ENCODE data around the gene DOCK1. TPM values are rescaled to one million over a fixed set of nuclear protein-coding genes. Genes with fewer than 3 reads are reported as not detected.
"Not testable (repeated sequence)": the region's sequence is repeated elsewhere in the genome, so short reads cannot be mapped to it uniquely, and the experiment has no call there.

DOCK1 gene
- total and polyA plus RNA-seq, 5 donors, result 7.8 to 23.1 (median 20.8) TPM

DNA sequence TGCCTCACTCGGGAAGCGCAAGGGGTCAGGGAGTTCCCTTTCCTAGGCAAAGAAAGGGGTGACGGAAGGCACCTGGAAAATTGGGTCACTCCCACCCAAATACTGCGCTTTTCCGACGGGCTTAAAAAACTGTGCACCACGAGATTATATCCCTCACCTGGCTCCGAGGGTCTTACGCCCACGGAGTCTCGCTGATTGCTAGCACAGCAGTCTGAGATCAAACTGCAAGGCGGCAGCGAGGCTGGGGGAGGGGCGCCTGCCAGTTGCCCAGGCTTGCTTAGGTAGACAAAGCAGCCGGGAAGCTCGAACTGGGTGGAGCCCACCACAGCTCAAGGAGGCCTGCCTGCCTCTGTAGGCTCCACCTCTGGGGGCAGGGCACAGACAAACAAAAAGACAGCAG, 23.2 kb upstream of the DOCK1 start:
- DNase-seq; ATAC-seq; H3K27me3 ChIP-seq (ENCODE audit: control insufficient read depth, insufficient read depth); H3K4me3 ChIP-seq (ENCODE audit: low read length); H3K27ac ChIP-seq (ENCODE audit: low read length); H3K4me1 ChIP-seq (ENCODE audit: control insufficient read depth, insufficient read depth, low read length); intact Hi-C loops (cut with DNase I); H3K9me3 ChIP-seq (ENCODE audit: control insufficient read depth, low read length): not testable (repeated sequence)
- WGBS, result 28% methylated on average over 16 of the region's 16 CpGs

- H3K4me3 ChIP-seq (ENCODE audit: low read length); H3K27ac ChIP-seq (ENCODE audit: low read length); ATAC-seq; H3K9me3 ChIP-seq (ENCODE audit: control insufficient read depth, low read length); H3K27me3 ChIP-seq (ENCODE audit: control insufficient read depth, insufficient read depth); H3K4me1 ChIP-seq (ENCODE audit: control insufficient read depth, insufficient read depth, low read length); DNase-seq; intact Hi-C loops (cut with DNase I): not testable (repeated sequence)
- 81% methylated on average over 1 of the region's 1 CpG for WGBS
Measured at GRCh38 chr10:126888436-126888835, 16.8 kb upstream of the DOCK1 start.

DNA sequence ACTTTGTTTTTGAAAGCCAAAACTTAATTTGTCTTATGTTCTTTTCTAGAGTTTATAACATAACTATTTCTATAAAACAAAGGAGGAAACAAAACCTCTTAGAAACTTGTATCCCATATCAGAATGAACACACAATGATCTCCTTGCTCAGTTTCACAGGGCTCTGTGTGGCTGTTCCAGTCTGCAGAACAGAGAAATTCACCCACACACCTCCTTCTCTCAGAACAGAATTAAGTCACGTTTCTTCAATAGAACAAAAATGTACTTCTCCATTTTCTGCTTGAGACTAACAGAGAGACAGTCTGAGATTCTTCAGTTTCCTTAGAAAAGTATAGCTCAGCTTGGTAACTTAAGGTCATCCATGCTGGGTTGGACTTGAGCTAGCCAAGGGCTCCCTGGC, 15.8 kb upstream of the DOCK1 start:
- Histone ChIP-seq H3K4me1 (ENCODE audit: control insufficient read depth, insufficient read depth, low read length) (no peaks in the 10 kb centered on the region), H3K4me3 (ENCODE audit: low read length) (no peak overlapping the region), H3K9me3 (ENCODE audit: control insufficient read depth, low read length) (no peaks in the 10 kb centered on the region), H3K27ac (ENCODE audit: low read length) (no peak overlapping the region), H3K27me3 (ENCODE audit: control insufficient read depth, insufficient read depth) (no peaks in the 10 kb centered on the region)
- no peak for ATAC-seq
- WGBS, result 43% methylated on average over 1 of the region's 1 CpG
- DNase-seq, result no peak
- intact Hi-C loops (cut with DNase I), result no loop called here

DNA sequence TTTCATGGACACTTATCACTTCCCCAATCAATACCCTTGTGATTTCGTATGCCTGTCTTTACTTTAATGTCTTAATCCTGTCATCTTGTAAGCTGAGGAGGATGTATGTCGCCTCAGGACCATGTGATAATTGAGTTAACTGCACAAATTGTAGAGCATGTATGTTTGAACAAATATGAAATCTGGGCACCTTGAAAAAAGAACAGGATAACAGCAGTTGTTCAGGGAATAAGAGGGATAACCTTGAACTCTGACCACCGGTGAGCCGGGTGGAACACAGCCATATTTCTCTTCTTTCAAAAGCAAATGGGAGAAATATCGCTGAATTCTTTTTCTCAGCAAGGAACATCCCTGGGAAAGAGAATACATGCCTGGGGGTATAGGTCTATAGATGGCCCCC, 14.4 kb upstream of the DOCK1 start:
- ATAC-seq; H3K27ac ChIP-seq (ENCODE audit: low read length); DNase-seq; H3K4me1 ChIP-seq (ENCODE audit: control insufficient read depth, insufficient read depth, low read length); H3K27me3 ChIP-seq (ENCODE audit: control insufficient read depth, insufficient read depth); intact Hi-C loops (cut with DNase I); H3K4me3 ChIP-seq (ENCODE audit: low read length); H3K9me3 ChIP-seq (ENCODE audit: control insufficient read depth, low read length): not testable (repeated sequence)
- 89% methylated on average over 5 of the region's 5 CpGs for WGBS

- H3K27ac ChIP-seq (ENCODE audit: low read length), result no peak overlapping the region
- no peaks in the 10 kb centered on the region for H3K4me1 ChIP-seq (ENCODE audit: control insufficient read depth, insufficient read depth, low read length)
- 63% methylated on average over 16 of the region's 16 CpGs for WGBS
- H3K4me3 ChIP-seq (ENCODE audit: low read length), result no peak overlapping the region
- ATAC-seq, result no peak
- H3K9me3 ChIP-seq (ENCODE audit: control insufficient read depth, low read length), result no peaks in the 10 kb centered on the region
- DNase-seq, result no peak
- intact Hi-C loops (cut with DNase I), result no loop called here
- no peaks in the 10 kb centered on the region for H3K27me3 ChIP-seq (ENCODE audit: control insufficient read depth, insufficient read depth)
Measured at GRCh38 chr10:126892226-126893175, 12.7 kb upstream of the DOCK1 start.

DNA sequence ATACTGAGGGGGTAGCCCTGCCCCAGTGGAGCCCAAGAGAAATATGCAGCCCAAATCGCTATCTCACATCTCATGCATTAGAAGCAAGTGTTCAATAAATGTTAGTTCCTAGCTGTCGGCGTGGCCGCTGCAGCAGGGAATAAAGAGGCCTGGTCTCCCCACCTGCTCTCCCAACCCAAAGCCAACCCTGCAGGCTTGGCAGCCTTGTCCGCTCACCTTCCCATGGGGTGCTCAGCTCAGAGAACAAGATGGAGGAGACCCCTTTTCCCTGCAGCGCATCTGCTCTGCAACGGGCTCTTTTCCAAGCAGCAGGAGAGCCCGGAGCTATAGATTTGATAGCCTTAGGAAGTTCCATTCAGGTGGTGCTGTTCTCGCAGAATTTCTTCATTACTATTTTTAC, 12.0 kb upstream of the DOCK1 start:
- DNase-seq, result no peak
- Histone ChIP-seq H3K4me1 (ENCODE audit: control insufficient read depth, insufficient read depth, low read length) (no peaks in the 10 kb centered on the region), H3K4me3 (ENCODE audit: low read length) (no peak overlapping the region), H3K27me3 (ENCODE audit: control insufficient read depth, insufficient read depth) (no peaks in the 10 kb centered on the region), H3K9me3 (ENCODE audit: control insufficient read depth, low read length) (no peaks in the 10 kb centered on the region), H3K27ac (ENCODE audit: low read length) (no peak overlapping the region)
- intact Hi-C loops (cut with DNase I), result no loop called here
- 87% methylated on average over 9 of the region's 9 CpGs for WGBS
- no peak for ATAC-seq

DNA sequence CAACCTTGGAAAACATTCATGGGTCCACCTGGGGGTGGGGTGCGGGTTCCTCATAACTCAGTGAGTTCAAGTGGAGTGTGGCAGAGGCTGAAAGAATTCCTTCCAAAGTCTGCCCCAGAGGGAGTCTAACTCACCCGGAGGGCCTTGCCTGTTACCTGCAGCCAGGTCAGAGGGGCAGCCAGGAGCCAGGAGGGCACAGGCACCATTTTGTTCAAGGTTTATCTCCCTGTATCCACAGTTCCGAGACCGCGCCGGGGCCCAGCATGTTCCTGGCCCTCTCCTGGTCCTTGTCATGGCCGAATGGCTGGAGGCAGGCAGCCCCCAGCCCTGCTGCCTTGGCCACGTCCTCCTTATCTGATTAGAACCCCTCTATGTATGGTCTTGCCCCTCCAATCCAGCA, 11.4 kb upstream of the DOCK1 start:
- H3K9me3 ChIP-seq (ENCODE audit: control insufficient read depth, low read length), result no peaks in the 10 kb centered on the region
- intact Hi-C loops (cut with DNase I), result no loop called here
- DNase-seq (no peak), ATAC-seq (no peak)
- H3K4me3 ChIP-seq (ENCODE audit: low read length), result no peak overlapping the region
- no peaks in the 10 kb centered on the region for H3K27me3 ChIP-seq (ENCODE audit: control insufficient read depth, insufficient read depth)
- H3K27ac ChIP-seq (ENCODE audit: low read length), result no peak overlapping the region
- 83% methylated on average over 8 of the region's 8 CpGs for WGBS
- no peaks in the 10 kb centered on the region for H3K4me1 ChIP-seq (ENCODE audit: control insufficient read depth, insufficient read depth, low read length)

DNA sequence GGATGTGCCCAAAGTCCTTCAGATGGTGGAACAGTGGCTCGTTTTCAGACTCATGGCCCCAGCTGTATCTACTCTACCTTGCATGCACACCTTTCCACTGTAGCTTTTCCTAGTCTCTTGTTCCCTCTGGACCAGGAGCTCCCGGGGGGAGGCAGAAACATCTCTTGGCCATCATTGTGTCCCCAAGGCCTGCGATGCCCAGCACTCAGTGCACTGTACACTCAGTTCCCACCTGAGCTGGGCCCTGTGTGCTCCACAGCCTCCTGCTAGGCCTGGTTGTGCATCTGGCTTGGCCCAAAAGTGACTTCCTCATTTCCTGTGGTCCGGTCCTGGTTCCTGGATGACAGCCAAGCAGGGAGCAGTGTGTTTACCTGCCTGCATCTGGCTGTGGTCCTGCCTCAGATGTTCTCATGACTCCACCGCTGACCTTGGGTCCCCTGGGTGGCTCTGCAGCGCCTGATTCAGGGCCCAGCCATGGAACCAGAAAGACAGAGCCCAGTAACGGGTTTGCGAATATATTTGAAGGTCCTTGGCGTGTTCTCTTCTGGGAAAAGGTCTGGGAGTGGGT, 9.9 kb upstream of the DOCK1 start:
- intact Hi-C loops (cut with DNase I), result no loop called here
- DNase-seq (no peak), ATAC-seq (no peak)
- Histone ChIP-seq H3K27ac (ENCODE audit: low read length) (no peak overlapping the region), H3K4me1 (ENCODE audit: control insufficient read depth, insufficient read depth, low read length) (no peaks in the 10 kb centered on the region), H3K27me3 (ENCODE audit: control insufficient read depth, insufficient read depth) (no peaks in the 10 kb centered on the region), H3K9me3 (ENCODE audit: control insufficient read depth, low read length) (no peaks in the 10 kb centered on the region), H3K4me3 (ENCODE audit: low read length) (no peak overlapping the region)
- 83% methylated on average over 9 of the region's 9 CpGs for WGBS

DNA sequence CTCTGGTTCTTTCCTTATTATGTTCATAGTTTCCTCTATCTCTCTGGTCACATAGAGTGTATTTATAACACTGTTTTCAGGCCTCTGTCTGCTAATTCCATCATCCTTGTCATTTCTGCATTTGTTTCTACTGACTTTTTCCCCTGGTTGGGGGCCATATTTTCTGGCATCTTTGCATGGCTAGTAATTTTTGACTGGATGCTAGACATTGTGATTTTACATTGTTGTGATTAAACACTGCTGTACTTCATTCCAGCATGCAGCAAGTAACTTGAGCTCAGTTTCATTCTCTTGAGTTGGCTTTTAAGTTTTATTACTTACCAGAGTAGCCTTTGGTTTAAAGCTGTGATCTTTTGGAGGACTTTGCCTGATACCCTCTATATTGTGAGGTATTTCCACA, 6.8 kb upstream of the DOCK1 start:
- Histone ChIP-seq H3K9me3 (ENCODE audit: control insufficient read depth, low read length) (no peaks in the 10 kb centered on the region), H3K4me3 (ENCODE audit: low read length) (no peak overlapping the region), H3K27ac (ENCODE audit: low read length) (no peak overlapping the region), H3K4me1 (ENCODE audit: control insufficient read depth, insufficient read depth, low read length) (no peaks in the 10 kb centered on the region), H3K27me3 (ENCODE audit: control insufficient read depth, insufficient read depth) (no peaks in the 10 kb centered on the region)
- ATAC-seq, result no peak
- no peak for DNase-seq
- intact Hi-C loops (cut with DNase I), result no loop called here

DNA sequence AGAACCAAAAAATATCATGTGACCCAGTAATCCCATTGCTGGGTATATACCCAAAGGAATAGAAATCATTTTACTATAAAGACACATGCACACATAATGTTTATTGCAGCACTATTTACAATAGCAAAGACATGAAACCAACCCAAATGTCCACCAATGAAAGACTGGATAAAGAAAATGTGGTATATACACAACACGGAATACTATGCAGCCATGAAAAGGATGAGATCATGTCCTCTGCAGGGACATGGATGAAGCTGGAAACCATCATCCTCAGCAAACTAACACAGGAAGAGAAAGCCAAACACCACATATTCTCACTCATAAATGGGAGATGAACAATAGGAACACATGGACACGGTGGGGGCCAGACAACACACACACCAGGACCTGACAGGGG, 5.7 kb upstream of the DOCK1 start:
- DNase-seq; H3K4me1 ChIP-seq (ENCODE audit: control insufficient read depth, insufficient read depth, low read length); H3K4me3 ChIP-seq (ENCODE audit: low read length); H3K27me3 ChIP-seq (ENCODE audit: control insufficient read depth, insufficient read depth); H3K9me3 ChIP-seq (ENCODE audit: control insufficient read depth, low read length); intact Hi-C loops (cut with DNase I); H3K27ac ChIP-seq (ENCODE audit: low read length); ATAC-seq: not testable (repeated sequence)
- 96% methylated on average over 2 of the region's 2 CpGs for WGBS

- Histone ChIP-seq H3K4me3 (ENCODE audit: low read length) (no peak overlapping the region), H3K9me3 (ENCODE audit: control insufficient read depth, low read length) (no peaks in the 10 kb centered on the region), H3K27me3 (ENCODE audit: control insufficient read depth, insufficient read depth) (no peaks in the 10 kb centered on the region), H3K4me1 (ENCODE audit: control insufficient read depth, insufficient read depth, low read length) (peaks cover 2% of the 10 kb centered on the region), H3K27ac (ENCODE audit: low read length) (no peak overlapping the region)
- intact Hi-C loops (cut with DNase I), result no loop called here
- WGBS, result 95% methylated on average over 3 of the region's 3 CpGs
- DNase-seq (no peak), ATAC-seq (no peak)
Measured at GRCh38 chr10:126902157-126902556, 3.1 kb upstream of the DOCK1 start.

All from right cardiac atrium (tissue), 5 donors.